HepG2 (cell line): Measurements from ENCODE around the gene NUTF2. TPM values are rescaled to one million over a fixed set of nuclear protein-coding genes. Genes with fewer than 3 reads are reported as not detected.

Source experiments
- MAFK ChIP-seq, 2 experiments: IDR thresholded peaks in 1 of 2; conservative IDR thresholded peaks in 1 of 2; 2 replicates each; pipeline ENCODE4 v1.6.1; 2011; ENCODE audit warnings: improper control_type of control experiment in 2 of 2, low read length in 2 of 2
- RNF2 ChIP-seq: fragments of 450-650 bp; conservative IDR thresholded peaks from 2 replicates; pipeline ENCODE4 v1.6.1; 2016; ENCODE audit warnings: low read depth
- SKIL ChIP-seq: sonication (generic); formaldehyde crosslinking; IDR thresholded peaks from 2 replicates; pipeline ENCODE4 v1.8.0; 2022; ENCODE audit warnings: missing genetic modification reagents, mild to moderate bottlenecking, moderate library complexity, borderline replicate concordance
- SOX6 ChIP-seq, 2 experiments: fragments of 450-650 bp in 1 of 2; sonication (generic) in 1 of 2; formaldehyde crosslinking in 1 of 2; IDR thresholded peaks; 2 replicates each; pipeline versions ENCODE4 v1.4.0 to v1.6.1; 2017 to 2020; ENCODE audit warnings: antibody characterized with exemption in 1 of 2, mild to moderate bottlenecking in 1 of 2, missing genetic modification reagents in 1 of 2
- TAF15 ChIP-seq: fragments of 200-400 bp; formaldehyde crosslinking; IDR thresholded peaks from one replicate; pipeline ENCODE4 v1.6.1; 2018; ENCODE audit warnings: mild to moderate bottlenecking, low read depth, low read length; ENCODE audit not compliant: poor library complexity, severe bottlenecking
- THAP9 ChIP-seq: sonication (generic); formaldehyde crosslinking; IDR thresholded peaks from 2 replicates; pipeline ENCODE4; 2020; ENCODE audit warnings: missing genetic modification reagents, mild to moderate bottlenecking, borderline replicate concordance
- ZNF121 ChIP-seq: sonication (generic); formaldehyde crosslinking; IDR thresholded peaks from 2 replicates; pipeline ENCODE4 v1.5.0; 2020; ENCODE audit warnings: mild to moderate bottlenecking, missing genetic modification reagents
- ZNF142 ChIP-seq: sonication (generic); formaldehyde crosslinking; IDR thresholded peaks from 2 replicates; pipeline ENCODE4 v1.4.0; 2020; ENCODE audit warnings: missing genetic modification reagents
- ZNF232 ChIP-seq: sonication (generic); formaldehyde crosslinking; IDR thresholded peaks from 2 replicates; pipeline ENCODE4 v1.4.0; 2020; ENCODE audit warnings: missing genetic modification reagents, borderline replicate concordance
- ZNF513 ChIP-seq: sonication (generic); formaldehyde crosslinking; conservative IDR thresholded peaks from 2 replicates; pipeline ENCODE4 v1.5.0; 2020; ENCODE audit warnings: missing genetic modification reagents
- ZNF629 ChIP-seq: sonication (generic); formaldehyde crosslinking; conservative IDR thresholded peaks from 2 replicates; pipeline ENCODE4 v1.5.0; 2020; ENCODE audit warnings: missing genetic modification reagents
- ZNF713 ChIP-seq: sonication (generic); formaldehyde crosslinking; IDR thresholded peaks from 2 replicates; pipeline ENCODE4 v1.4.0; 2020; ENCODE audit warnings: mild to moderate bottlenecking, missing genetic modification reagents
- polyA plus RNA-seq, 8 experiments: library from polyadenylated mRNA; depleted of rRNA in 3 of 8; stranded (reverse) in 7 of 8; unstranded in 1 of 8; fragments of >200 nt; fragmentation: Illumina TruSeq in 4 of 8; extraction: Trizol in 4 of 8; gene quantifications; 2 replicates each; pipeline versions ENCODE4 v1.2.1 to v1.2.3, GENCODE V29; 2011 to 2016; ENCODE audit warnings: low read depth in 4 of 8, missing spikeins in 1 of 8, mixed read lengths in 1 of 8; ENCODE audit not compliant: insufficient read depth in 1 of 8
- total RNA-seq, 5 experiments: library from RNA; depleted of rRNA; stranded (reverse); fragments of >200 nt; fragmentation: Illumina TruSeq; extraction: Trizol; gene quantifications; 2 replicates each; pipeline ENCODE4 v1.2.3, GENCODE V29; 2016; ENCODE audit warnings: low read depth in 1 of 5

NUTF2 gene
- total and polyA plus RNA-seq, 2 of the 13 experiments (the other 11 are each of a cell fraction or from before 2014, with no cell fraction given) = 168 to 214 TPM

GRCh38 chr16:67833415-67834241, 13.1 kb upstream of the NUTF2 start (continued):
- TF ChIP-seq SKIL (CRISPR knock-in tag) (peak; percentile 27; the same call in 1 of the 2 replicates), SOX6 (IDR thresholded peaks at IDR 0.05) (no peak), SOX6 (CRISPR knock-in tag; IDR thresholded peaks at IDR 0.05) (no peak; the same call in 1 of the 2 replicates), ZNF713 (CRISPR knock-in tag) (no peak), ZNF121 (CRISPR knock-in tag) (no peak), RNF2 (peak; percentile 79; the same call in 1 of the 2 replicates), ZNF513 (CRISPR knock-in tag) (peak; percentile 34; the same call in 1 of the 2 replicates), THAP9 (CRISPR knock-in tag) (peak; percentile 92), ZNF142 (CRISPR knock-in tag) (peak; percentile 67; the same call in 1 of the 2 replicates), MAFK (conservative IDR thresholded peaks at IDR 0.05 in 1 of 2, IDR thresholded peaks at IDR 0.05 in 1 of 2; ENCODE audit: low read length in 2 of 2) (no peak), ZNF232 (CRISPR knock-in tag) (peak; percentile 43), TAF15 (no peak), ZNF629 (CRISPR knock-in tag) (peak; percentile 67)
